SW480 (cell line): ENCODE data around the gene ERAS.
A peak's percentile ranks its signal among the peaks of the same experiment; 100 is the strongest.
"Not testable (repeated sequence)": the region's sequence is repeated elsewhere in the genome, so short reads cannot be mapped to it uniquely, and the experiment has no call there.

Source experiments
- DNase-seq: peaks from one replicate; pipeline ENCODE4 v3.0.0-alpha.2; 2016; ENCODE audit warnings: low spot score

The ERAS gene

DNA sequence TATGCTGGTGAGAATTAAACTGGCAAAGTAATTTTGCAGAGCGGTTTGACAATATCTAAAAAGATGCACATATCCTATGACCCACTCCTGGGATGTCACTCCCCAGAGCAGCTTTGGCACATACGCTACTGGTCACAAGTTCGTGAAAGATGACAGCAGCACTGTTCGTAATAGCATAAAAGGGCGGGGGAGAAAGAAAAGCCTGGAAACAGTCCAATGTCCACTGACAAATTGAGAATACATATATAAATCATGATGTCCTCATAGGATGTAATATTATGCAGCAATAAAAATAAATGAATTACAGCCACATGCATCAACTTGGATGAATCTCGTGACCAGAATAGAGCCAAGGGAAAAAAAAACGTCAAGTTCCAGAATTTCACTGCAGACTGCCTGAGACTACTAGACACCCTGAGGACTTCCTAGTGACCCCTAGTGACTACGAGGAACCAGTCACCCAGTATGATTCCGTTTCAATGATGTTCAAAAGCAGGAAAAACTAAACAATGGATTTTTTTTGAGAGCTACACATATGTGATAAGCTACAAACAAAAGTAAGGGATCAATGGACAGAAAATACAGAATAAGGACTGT, 7.3 kb downstream of the ERAS start:
- DNase-seq, result peak; percentile 23

DNA sequence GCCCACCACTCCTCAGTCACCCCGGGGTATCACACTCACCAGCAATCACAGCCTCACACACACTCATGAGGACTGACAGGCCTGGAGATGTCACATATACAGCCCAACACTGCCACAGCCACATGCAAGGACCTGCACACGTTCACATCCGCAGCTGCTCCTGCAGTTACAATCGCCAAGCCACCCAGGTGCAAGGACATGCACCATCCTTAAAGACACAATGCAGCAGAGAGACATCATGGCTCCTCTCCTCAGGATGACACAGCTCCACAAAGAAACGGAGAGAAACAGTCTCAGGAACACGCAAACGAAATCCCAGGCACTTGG, 8.0 kb downstream of the ERAS start:
- peak; percentile 11 for DNase-seq

DNA sequence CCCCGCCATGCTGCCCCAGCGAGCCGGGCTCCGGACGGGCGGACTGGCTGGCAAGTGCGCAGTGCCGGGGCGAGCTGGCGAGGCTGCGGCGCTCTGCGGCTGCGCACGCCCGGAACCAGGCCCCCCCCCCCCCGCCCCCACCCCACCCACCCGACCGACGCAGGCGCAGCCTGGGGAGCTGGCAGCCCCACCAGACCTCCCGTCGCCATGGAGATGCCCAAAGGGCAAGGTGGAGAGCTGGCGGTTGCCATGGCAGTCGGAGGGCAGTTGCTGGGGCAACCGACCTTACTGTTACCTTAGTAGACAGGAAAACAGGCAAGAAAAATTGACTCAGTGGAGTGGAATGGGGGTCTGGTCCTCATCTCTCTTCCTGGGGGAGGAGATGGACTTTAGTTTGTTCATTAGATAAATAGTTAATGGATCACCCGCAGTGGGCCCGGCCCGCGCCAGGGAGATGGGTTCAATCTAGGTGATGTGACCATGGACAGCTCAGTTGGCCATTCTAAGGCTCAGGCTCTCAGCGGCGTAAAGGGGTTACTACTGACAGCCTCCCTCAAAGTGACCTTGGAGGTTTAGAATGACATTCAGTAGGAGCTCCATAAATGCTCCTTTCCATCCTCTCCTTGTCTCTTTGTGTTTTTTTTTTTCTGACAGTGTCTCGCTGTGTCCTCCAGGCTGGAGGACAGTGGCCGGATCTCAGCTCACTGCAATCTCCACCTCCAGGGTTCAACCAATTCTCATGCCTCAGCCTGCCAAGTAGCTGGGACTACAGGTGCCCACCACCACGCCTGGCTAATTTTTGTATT, 9.4 kb downstream of the ERAS start, which contains the start of gene PCSK1N:
Gene PCSK1N (minus strand): TSS at position 87 of the 806 bp plus-strand sequence. CDS start 78 bp downstream, at position 9.
- DNase-seq, result peak; percentile 65

DNA sequence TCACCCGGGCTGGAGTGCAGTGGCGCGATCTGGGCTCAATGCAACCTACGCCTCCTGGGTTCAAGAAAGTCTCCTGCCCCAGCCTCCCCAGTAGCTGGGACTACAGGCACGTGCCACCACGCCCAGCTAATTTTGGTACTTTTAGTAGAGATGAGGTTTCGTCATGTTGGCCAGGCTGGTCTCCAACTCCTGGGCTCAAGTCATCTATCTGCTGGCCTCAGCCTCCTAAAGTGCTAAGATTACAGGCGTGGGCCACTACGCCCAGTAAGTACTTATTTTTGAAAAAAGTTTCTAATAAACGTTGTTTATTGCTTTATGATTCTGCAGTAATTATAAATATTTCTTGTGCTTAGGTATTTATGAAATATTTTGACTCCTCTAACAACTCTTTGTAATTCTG, 13.4 kb downstream of the ERAS start:
- no peak for DNase-seq

DNA sequence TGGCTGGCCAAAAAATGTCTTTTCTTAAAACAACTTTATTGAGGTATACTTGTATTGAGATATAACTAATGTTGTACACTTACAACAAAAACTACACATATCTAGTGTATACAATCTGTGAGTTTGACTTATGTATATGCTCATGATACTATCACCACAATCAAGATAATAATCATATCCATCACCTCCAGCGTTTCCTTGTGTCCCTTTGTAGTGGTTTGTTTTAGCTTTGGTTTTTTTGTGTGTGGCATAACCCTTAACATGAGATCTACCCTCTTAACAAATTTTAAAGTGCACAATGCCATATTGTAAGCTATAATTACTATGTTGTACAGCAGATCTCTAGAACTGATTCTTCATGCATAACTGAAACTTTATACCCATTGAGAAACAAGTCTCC, 22.5 kb downstream of the ERAS start:
- no peak for DNase-seq

DNA sequence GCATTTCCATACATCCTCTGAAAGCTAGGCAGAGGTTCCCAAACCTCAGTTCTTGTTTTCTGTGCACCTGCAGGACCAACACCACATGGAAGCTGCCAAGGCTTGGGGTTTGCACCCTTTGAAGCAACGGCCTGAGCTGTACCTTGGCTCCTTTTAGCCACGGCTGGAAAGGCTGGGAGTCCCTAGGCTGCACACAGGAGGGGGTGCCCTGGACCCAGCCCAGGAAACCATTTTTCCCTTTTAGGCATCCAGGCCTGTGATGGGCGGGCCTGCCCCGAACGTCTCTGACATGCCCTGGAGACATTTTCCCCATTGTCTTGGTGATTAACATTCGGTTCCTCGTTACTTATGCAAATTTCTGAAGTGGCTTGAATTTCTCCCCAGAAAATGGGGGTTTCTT, 26.5 kb downstream of the ERAS start:
- DNase-seq, result no peak

DNA sequence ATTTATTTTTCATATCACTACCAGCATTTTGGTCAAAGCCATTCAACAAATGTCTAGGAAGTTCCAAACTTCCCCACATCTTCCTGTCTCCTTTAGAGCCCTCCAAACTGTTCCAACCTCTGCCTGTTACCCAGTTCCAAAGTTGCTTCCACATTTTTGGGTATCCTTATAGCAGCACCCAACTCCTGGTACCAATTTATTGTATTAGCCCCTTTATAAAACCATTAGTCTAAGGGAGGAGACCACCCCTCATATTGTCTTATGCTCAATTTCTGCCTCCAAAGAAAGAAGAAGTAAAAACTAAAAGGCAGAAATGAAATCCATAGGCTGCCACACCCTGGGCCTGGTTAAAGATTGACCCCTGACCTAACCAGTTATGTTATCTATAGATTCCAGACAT, 27.2 kb downstream of the ERAS start:
- not testable (repeated sequence) for DNase-seq

DNA sequence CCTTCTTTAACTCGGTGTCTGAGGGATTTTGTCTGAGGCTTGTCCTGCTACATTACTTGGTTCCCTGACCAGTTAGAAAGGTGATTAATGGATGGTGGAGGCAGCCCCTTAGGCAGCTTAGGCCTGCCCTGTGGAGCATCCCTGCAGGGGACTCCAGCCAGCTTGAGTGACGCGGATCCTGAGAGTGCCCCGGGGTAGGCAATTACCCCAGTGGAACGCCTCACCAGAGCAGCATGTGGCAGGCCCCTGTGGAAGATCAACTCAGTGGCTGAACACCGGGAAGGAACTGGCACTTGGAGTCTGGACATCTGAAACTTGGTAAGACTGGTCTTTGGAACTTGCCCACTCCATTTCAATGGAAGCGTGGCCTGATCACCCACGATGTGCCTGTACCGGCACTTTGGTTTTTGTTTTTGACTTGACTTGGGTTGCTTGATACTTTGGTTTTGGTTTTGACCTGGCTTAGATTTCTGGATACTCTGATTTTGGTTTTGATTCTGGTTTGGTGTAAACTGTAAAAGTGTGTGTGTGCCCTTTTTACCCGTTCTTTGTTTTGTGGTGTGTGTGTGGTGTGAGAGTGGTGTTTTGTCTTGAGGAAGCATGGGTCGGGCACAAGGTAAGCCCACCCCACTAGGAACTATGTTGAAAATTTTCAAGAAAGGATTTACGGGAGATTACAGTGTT, 27.9 kb downstream of the ERAS start:
- DNase-seq, result not testable (repeated sequence)

DNA sequence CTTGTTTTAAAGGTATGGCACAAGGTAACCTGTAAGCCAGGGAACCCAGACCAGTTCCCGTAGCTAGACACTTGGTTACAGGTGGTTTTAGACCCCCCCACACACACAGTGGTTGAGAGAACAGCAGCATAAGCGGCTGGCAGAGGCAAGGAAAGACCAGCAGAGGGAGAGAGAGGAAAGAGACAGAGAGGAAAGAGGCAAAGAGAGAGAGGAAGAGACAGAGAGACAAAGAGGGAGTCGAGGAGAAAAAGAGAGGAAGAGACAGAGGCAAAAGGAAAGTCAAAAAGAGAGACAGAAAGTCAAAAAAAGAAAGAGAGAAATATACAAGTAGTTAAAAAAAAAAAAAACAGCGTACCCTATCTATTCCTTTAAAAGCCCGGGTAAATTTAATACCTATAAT, 28.6 kb downstream of the ERAS start:
- peak; percentile 33 for DNase-seq

DNA sequence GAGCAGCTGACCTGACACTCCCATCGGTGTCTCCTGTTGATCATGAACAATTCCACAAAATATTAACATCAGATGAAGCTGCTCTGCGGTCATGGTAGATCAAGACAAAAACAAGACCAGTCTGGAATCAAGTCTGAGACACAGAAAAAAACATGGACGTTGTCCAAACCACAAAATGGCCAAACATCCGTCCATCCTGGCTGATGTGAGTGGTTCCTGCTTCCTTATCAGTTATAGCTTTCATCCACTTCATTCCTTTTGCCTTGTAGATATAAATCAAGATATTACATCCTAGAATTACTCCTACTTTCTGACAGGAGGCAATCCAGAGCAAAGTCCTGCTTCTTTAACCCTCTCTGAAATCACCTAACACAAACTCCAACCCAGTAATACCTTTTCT, 37.9 kb downstream of the ERAS start:
- peak; percentile 75 for DNase-seq

DNA sequence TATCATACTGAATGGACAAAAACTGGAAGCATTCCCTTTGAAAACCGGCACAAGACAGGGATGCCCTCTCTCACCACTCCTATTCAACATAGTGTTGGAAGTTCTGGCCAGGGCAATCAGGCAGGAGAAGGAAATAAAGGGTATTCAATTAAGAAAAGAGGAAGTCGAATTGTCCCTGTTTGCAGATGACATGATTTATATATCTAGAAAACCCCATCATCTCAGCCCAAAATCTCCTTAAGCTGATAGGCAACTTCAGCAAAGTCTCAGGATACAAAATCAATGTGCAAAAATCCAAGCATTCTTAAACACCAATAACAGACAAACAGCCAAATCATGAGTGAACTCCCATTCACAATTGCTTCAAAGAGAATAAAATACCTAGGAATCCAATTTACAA, 45.7 kb downstream of the ERAS start:
- DNase-seq, result not testable (repeated sequence)

DNA sequence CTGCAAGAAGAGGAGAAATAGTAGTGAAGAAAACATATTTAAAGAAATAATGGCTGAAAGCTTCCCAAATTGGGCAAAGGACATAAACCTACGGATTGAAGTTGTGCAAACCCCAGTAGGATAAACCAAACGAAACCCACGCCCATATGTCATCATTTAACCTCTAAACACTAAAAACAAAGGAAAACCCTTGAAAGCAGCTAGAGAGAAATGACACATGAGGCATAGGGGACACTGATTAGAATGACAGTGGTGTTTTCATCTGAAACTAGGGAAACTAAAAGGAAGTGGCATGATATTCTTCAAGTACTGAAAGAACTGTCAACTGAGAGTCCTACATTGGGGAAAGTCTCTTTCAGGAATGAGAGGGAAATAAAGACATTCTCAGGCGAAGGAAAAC, 50.6 kb downstream of the ERAS start:
- not testable (repeated sequence) for DNase-seq
